ENCODE results near the gene TNFRSF4.

DNA sequence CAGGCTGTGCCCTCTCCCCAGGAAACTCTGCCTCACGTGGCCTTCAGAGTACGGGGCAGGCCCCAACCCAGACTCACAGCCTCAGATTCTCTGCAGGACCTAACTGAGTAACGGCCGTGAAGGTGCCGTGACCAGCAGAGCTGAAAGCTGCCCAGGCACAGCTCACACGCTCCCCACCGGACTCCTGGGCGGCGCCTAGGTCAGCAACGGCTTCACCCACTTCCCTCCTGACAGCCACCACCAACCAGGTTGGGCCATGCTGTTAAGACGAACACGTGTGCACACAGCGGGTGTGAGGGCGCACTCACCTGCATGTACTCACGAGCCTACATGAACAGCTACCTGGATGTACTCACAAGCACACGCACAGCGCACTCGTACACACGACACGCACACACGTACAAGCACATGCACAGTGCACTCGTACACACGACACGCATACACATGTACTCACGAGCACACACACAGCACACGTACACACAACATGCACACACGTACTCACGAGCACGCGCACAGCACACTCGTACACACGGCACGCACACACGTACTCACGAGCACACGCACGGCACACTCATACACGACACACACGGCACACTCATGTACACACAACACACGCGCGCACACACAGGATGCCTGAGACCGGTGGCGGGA, 8.7 kb upstream of the TNFRSF4 start:
- TF ChIP-seq, protein P1, sequence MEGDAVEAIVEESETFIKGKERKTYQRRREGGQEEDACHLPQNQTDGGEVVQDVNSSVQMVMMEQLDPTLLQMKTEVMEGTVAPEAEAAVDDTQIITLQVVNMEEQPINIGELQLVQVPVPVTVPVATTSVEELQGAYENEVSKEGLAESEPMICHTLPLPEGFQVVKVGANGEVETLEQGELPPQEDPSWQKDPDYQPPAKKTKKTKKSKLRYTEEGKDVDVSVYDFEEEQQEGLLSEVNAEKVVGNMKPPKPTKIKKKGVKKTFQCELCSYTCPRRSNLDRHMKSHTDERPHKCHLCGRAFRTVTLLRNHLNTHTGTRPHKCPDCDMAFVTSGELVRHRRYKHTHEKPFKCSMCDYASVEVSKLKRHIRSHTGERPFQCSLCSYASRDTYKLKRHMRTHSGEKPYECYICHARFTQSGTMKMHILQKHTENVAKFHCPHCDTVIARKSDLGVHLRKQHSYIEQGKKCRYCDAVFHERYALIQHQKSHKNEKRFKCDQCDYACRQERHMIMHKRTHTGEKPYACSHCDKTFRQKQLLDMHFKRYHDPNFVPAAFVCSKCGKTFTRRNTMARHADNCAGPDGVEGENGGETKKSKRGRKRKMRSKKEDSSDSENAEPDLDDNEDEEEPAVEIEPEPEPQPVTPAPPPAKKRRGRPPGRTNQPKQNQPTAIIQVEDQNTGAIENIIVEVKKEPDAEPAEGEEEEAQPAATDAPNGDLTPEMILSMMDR (conservative IDR thresholded peaks at IDR 0.05; ENCODE audit: low read length), result no peak
- no peak for TF ChIP-seq EZH2phosphoT487 (IDR thresholded peaks at IDR 0.05; ENCODE audit: borderline replicate concordance)

Measured in Loucy (cell line).